SU-DHL-6 (cell line): ENCODE results near the gene ECHDC3.

ENCODE experiments used
- H2AFZ ChIP-seq: fragments of 200-600 bp; sonication (generic); 2 replicates; pipeline ENCODE4 v1.6.1; 2014; ENCODE audit warnings: low read depth, mild to moderate bottlenecking, moderate library complexity, mixed read lengths, antibody characterized with exemption, low read length; ENCODE audit not compliant: severe bottlenecking
- H3F3A ChIP-seq: fragments of 200-600 bp; shearing (Covaris generic); 2 replicates; pipeline ENCODE4 v1.6.0; 2016; ENCODE audit warnings: antibody characterized with exemption, mild to moderate bottlenecking; ENCODE audit not compliant: insufficient read depth
- H3K27ac ChIP-seq: fragments of 200-600 bp; sonication (generic); 2 replicates; pipeline ENCODE4 v1.5.1; 2016; ENCODE audit warnings: low read depth, mild to moderate bottlenecking, low read length, moderate library complexity, mixed read lengths
- H3K27me3 ChIP-seq: fragments of 200-600 bp; sonication (generic), shearing (Covaris generic); 2 replicates; pipeline ENCODE4 v1.6.0; 2014; ENCODE audit warnings: mild to moderate bottlenecking, low read length
- H3K36me3 ChIP-seq: fragments of 200-600 bp; sonication (generic); 2 replicates; pipeline ENCODE4 v1.6.1; 2014; ENCODE audit warnings: mild to moderate bottlenecking, low read length, mixed read lengths
- H3K4me2 ChIP-seq: fragments of 300-600, 200-600 bp; shearing (Covaris generic), sonication (generic); 2 replicates; pipeline ENCODE4 v1.6.0; 2014; ENCODE audit warnings: low read length, low read depth, mild to moderate bottlenecking; ENCODE audit not compliant: poor library complexity, severe bottlenecking
- H3K4me3 ChIP-seq: fragments of 200-600 bp; sonication (generic); 2 replicates; pipeline ENCODE4 v1.5.1; 2014; ENCODE audit warnings: antibody characterized with exemption, low read length, mild to moderate bottlenecking, mixed read lengths; ENCODE audit not compliant: insufficient read depth, poor library complexity, severe bottlenecking
- H3K79me2 ChIP-seq: fragments of 200-600 bp; sonication (generic); 2 replicates; pipeline ENCODE4 v1.6.1; 2014; ENCODE audit warnings: mild to moderate bottlenecking, low read length, moderate library complexity; ENCODE audit not compliant: insufficient read depth
- H3K9ac ChIP-seq: fragments of 200-600 bp; sonication (generic); 2 replicates; pipeline ENCODE4 v1.7.0; 2014; ENCODE audit warnings: mild to moderate bottlenecking, low read length
- H3K9me2 ChIP-seq: fragments of 200-600 bp; sonication (generic); replicated peaks from 2 replicates; pipeline ENCODE4 v1.6.1; 2014; ENCODE audit warnings: low read length; ENCODE audit not compliant: insufficient read depth
- H3K9me3 ChIP-seq: fragments of 200-600 bp; sonication (generic); 2 replicates; pipeline ENCODE4 v1.6.1; 2014; ENCODE audit warnings: low read length, mixed read lengths; ENCODE audit not compliant: insufficient read depth
- H4K20me1 ChIP-seq: fragments of 200-600 bp; sonication (generic); 2 replicates; pipeline ENCODE4 v1.6.1; 2014; ENCODE audit warnings: low read depth, mild to moderate bottlenecking, antibody characterized with exemption, low read length, moderate library complexity, mixed read lengths
- EZH2phosphoT487 ChIP-seq: fragments of 200-600 bp; sonication (generic), shearing (Covaris generic); conservative IDR thresholded peaks from 2 replicates; pipeline ENCODE4 v1.6.1; 2018; ENCODE audit warnings: mild to moderate bottlenecking, antibody characterized with exemption, low read length, moderate library complexity, mixed read lengths
- TF ChIP-seq, protein P1 (sequence below): fragments of 200-600 bp; sonication (generic); IDR thresholded peaks from one replicate; pipeline ENCODE4 v1.5.1; 2017; ENCODE audit warnings: antibody characterized with exemption, mild to moderate bottlenecking, low read length, moderate library complexity; ENCODE audit not compliant: insufficient read depth, poor library complexity, severe bottlenecking

Gene ECHDC3

GRCh38 chr10:11743461-11744338, 1.5 kb downstream of the ECHDC3 start:
- H3K9me2 ChIP-seq, result no peaks in the 10 kb centered on the region
- no peaks in the 10 kb centered on the region for H3K36me3 ChIP-seq
- no peak overlapping the region for H3K4me3 ChIP-seq
- no peaks in the 10 kb centered on the region for H3K79me2 ChIP-seq
- no peaks in the 10 kb centered on the region for H3F3A ChIP-seq
- H3K9me3 ChIP-seq, result no peaks in the 10 kb centered on the region
- no peaks in the 10 kb centered on the region for H4K20me1 ChIP-seq
- H3K9ac ChIP-seq, result no peak overlapping the region
- no peaks in the 10 kb centered on the region for H3K27me3 ChIP-seq
- H3K4me2 ChIP-seq, result no peak overlapping the region
- H3K27ac ChIP-seq, result no peak overlapping the region
- no peak for TF ChIP-seq EZH2phosphoT487
- no peak overlapping the region for H2AFZ ChIP-seq

DNA sequence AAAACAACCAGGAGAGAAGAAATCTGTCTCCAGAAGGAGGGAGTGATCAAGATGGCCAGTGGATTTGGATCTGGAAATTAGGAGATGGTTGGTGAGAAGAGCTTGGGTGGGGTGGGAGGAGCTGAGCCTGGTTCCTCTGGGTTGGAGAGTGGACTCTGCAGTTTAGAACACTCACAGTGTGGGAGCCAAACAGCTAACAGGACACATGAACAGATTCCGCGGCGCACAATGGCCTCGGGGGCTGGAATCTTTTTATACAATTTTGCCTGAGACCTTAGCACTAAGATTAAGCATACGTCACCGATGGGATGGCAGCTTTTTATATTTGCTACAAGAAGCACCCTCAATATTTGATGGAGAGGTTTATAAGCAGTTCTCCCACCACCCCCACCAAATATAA, 2.9 kb downstream of the ECHDC3 start:
- no peak overlapping the region for H3K9ac ChIP-seq
- no peaks in the 10 kb centered on the region for H3K36me3 ChIP-seq
- no peaks in the 10 kb centered on the region for H3K9me3 ChIP-seq
- H3K4me3 ChIP-seq, result no peak overlapping the region
- H3K4me2 ChIP-seq, result no peak overlapping the region
- no peak for TF ChIP-seq EZH2phosphoT487
- TF ChIP-seq, protein P1, sequence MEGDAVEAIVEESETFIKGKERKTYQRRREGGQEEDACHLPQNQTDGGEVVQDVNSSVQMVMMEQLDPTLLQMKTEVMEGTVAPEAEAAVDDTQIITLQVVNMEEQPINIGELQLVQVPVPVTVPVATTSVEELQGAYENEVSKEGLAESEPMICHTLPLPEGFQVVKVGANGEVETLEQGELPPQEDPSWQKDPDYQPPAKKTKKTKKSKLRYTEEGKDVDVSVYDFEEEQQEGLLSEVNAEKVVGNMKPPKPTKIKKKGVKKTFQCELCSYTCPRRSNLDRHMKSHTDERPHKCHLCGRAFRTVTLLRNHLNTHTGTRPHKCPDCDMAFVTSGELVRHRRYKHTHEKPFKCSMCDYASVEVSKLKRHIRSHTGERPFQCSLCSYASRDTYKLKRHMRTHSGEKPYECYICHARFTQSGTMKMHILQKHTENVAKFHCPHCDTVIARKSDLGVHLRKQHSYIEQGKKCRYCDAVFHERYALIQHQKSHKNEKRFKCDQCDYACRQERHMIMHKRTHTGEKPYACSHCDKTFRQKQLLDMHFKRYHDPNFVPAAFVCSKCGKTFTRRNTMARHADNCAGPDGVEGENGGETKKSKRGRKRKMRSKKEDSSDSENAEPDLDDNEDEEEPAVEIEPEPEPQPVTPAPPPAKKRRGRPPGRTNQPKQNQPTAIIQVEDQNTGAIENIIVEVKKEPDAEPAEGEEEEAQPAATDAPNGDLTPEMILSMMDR, result no peak
- H4K20me1 ChIP-seq, result no peaks in the 10 kb centered on the region
- no peaks in the 10 kb centered on the region for H3K79me2 ChIP-seq
- no peak overlapping the region for H3K27ac ChIP-seq
- H3K27me3 ChIP-seq, result no peaks in the 10 kb centered on the region
- no peaks in the 10 kb centered on the region for H3K9me2 ChIP-seq
- no peak overlapping the region for H2AFZ ChIP-seq
- H3F3A ChIP-seq, result no peaks in the 10 kb centered on the region

DNA sequence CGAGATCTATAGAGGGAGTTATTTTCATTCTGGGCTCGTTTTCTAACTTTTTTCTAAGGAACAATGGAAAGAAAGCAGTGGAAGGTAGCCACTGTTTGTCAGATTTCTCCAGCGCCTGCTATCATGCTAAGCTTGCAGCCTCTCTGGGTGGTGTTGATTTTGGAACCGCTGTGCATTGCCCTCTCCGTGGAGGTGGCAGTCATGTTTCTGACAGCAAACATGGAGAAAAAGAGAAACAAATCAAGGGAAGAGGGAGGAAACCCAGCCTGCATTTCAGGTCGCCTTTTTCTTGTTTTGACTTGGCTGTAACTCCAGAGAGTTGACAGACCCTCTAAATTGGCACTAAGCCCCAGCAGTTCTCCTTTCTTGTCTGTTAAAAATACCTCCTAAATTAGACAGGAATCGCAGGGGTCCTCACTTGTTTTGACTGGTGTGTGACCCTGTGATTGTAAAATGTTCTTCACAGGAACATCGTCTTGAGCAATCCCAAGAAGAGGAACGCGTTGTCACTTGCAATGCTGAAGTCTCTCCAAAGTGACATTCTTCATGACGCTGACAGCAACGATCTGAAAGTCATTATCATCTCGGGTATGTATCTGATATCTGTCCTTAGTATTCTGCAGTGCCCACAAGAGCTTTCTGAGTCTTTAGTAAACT, 4.8 kb downstream of the ECHDC3 start:
- Histone ChIP-seq H3K9me3 (no peaks in the 10 kb centered on the region), H3K36me3 (no peaks in the 10 kb centered on the region), H3K27ac (no peak overlapping the region), H3K9me2 (no peaks in the 10 kb centered on the region), H3F3A (no peaks in the 10 kb centered on the region), H3K9ac (no peak overlapping the region), H3K4me3 (no peak overlapping the region), H3K4me2 (no peak overlapping the region), H2AFZ (no peak overlapping the region), H3K79me2 (no peaks in the 10 kb centered on the region), H4K20me1 (no peaks in the 10 kb centered on the region), H3K27me3 (no peaks in the 10 kb centered on the region)
- no peak for TF ChIP-seq EZH2phosphoT487
- TF ChIP-seq, protein P1, result no peak

DNA sequence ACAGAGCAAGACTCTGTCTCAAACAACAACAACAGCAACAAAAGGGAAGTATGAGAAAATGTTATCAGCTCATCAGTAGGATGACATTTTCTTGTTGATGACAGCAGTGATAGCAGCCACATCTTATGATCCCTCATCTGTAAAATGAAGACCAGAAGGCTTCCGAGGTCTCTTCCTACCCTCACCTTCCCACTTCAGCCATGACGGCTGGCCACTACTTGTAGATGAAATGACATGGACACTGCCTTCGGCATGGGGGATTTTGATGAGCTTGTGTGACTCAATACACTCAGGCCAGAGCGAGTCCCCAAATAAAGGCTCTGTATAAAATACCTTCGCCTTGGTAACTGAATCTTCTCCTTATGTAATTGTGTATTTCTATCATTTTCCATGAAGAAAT, 6.7 kb downstream of the ECHDC3 start:
- Histone ChIP-seq H3K9me2 (no peaks in the 10 kb centered on the region), H3K4me3 (no peak overlapping the region), H3K4me2 (no peak overlapping the region), H3K9ac (no peak overlapping the region), H3K36me3 (no peaks in the 10 kb centered on the region), H3K27ac (no peak overlapping the region), H3K9me3 (no peaks in the 10 kb centered on the region), H3K27me3 (no peaks in the 10 kb centered on the region), H3F3A (no peaks in the 10 kb centered on the region), H3K79me2 (no peaks in the 10 kb centered on the region), H4K20me1 (no peaks in the 10 kb centered on the region), H2AFZ (no peak overlapping the region)
- TF ChIP-seq, protein P1, result no peak
- no peak for TF ChIP-seq EZH2phosphoT487
